ENCODE results near the gene RAB44.

Gene RAB44

GRCh38 chr6:36678488-36679042, 19.1 kb upstream of the RAB44 start, which contains the start of gene CDKN1A:
TSS of gene CDKN1A (plus strand) at chr6:36678714. CDS start at chr6:36684102, 5,388 bp downstream.
- H3K27me3 ChIP-seq (ENCODE audit: control insufficient read depth in 2 of 2, insufficient read depth in 2 of 2, low read length in 2 of 2) = no peaks in the 10 kb centered on the region
- H3K4me3 ChIP-seq (ENCODE audit: low read length in 2 of 2) = peak within 1 kb of the TSS; percentile 86 to 92
- peaks cover under 1 to 6% of the 10 kb centered on the region in 2 donors for H3K36me3 ChIP-seq (ENCODE audit: control insufficient read depth in 2 of 2, insufficient read depth in 2 of 2, low read length in 2 of 2)
- peak within 1 kb of the TSS; percentile 97 to 99 for H3K9ac ChIP-seq (ENCODE audit: low read depth in 1 of 2, low read length in 2 of 2)
- no peaks in the 10 kb centered on the region for H3K9me3 ChIP-seq (ENCODE audit: control insufficient read depth in 2 of 2, low read length in 2 of 2)
- H3K4me1 ChIP-seq (ENCODE audit: control insufficient read depth in 2 of 2, insufficient read depth in 2 of 2, low read length in 2 of 2) = peaks cover 40 to 46% of the 10 kb centered on the region in 2 donors
- H3K27ac ChIP-seq (ENCODE audit: low read depth in 2 of 2, low read length in 2 of 2) = peak within 1 kb of the TSS; percentile 98 to 99

GRCh38 chr6:36679043-36679833, 18.4 kb upstream of the RAB44 start:
- H3K9ac ChIP-seq (ENCODE audit: low read depth in 1 of 2, low read length in 2 of 2) = peak overlapping the region; percentile 97 to 99
- H3K4me3 ChIP-seq (ENCODE audit: low read length in 2 of 2) = peak overlapping the region; percentile 86 to 92
- peak overlapping the region; percentile 98 to 99 for H3K27ac ChIP-seq (ENCODE audit: low read depth in 2 of 2, low read length in 2 of 2)
- H3K9me3 ChIP-seq (ENCODE audit: control insufficient read depth in 2 of 2, low read length in 2 of 2) = no peaks in the 10 kb centered on the region
- H3K27me3 ChIP-seq (ENCODE audit: control insufficient read depth in 2 of 2, insufficient read depth in 2 of 2, low read length in 2 of 2) = no peaks in the 10 kb centered on the region
- H3K36me3 ChIP-seq (ENCODE audit: control insufficient read depth in 2 of 2, insufficient read depth in 2 of 2, low read length in 2 of 2) = peaks cover 8 to 13% of the 10 kb centered on the region in 2 donors
- H3K4me1 ChIP-seq (ENCODE audit: control insufficient read depth in 2 of 2, insufficient read depth in 2 of 2, low read length in 2 of 2) = peaks cover 42 to 46% of the 10 kb centered on the region in 2 donors

GRCh38 chr6:36682328-36683144, 15.1 kb upstream of the RAB44 start:
- H3K9ac ChIP-seq (ENCODE audit: low read depth in 1 of 2, low read length in 2 of 2) = peak overlapping the region; percentile 48 to 58
- H3K27ac ChIP-seq (ENCODE audit: low read depth in 2 of 2, low read length in 2 of 2) = peak overlapping the region; percentile 74 to 77
- H3K27me3 ChIP-seq (ENCODE audit: control insufficient read depth in 2 of 2, insufficient read depth in 2 of 2, low read length in 2 of 2) = no peaks in the 10 kb centered on the region
- peaks cover 35 to 38% of the 10 kb centered on the region in 2 donors for H3K36me3 ChIP-seq (ENCODE audit: control insufficient read depth in 2 of 2, insufficient read depth in 2 of 2, low read length in 2 of 2)
- H3K4me3 ChIP-seq (ENCODE audit: low read length in 2 of 2) = peak overlapping the region; percentile 10 to 24
- H3K4me1 ChIP-seq (ENCODE audit: control insufficient read depth in 2 of 2, insufficient read depth in 2 of 2, low read length in 2 of 2) = peaks cover 38% of the 10 kb centered on the region in 2 donors
- H3K9me3 ChIP-seq (ENCODE audit: control insufficient read depth in 2 of 2, low read length in 2 of 2) = no peaks in the 10 kb centered on the region

GRCh38 chr6:36683145-36683655, 14.4 kb upstream of the RAB44 start:
- H3K27ac ChIP-seq (ENCODE audit: low read depth in 2 of 2, low read length in 2 of 2) = peak overlapping the region; percentile 74 to 77
- peaks cover 32% of the 10 kb centered on the region in 2 donors for H3K4me1 ChIP-seq (ENCODE audit: control insufficient read depth in 2 of 2, insufficient read depth in 2 of 2, low read length in 2 of 2)
- peak overlapping the region in 1 of 2 donors; percentile 10 for H3K4me3 ChIP-seq (ENCODE audit: low read length in 2 of 2)

GRCh38 chr6:36683656-36684446, 13.8 kb upstream of the RAB44 start:
- no peaks in the 10 kb centered on the region for H3K27me3 ChIP-seq (ENCODE audit: control insufficient read depth in 2 of 2, insufficient read depth in 2 of 2, low read length in 2 of 2)
- H3K9ac ChIP-seq (ENCODE audit: low read depth in 1 of 2, low read length in 2 of 2) = peak overlapping the region in 1 of 2 donors; percentile 58
- H3K9me3 ChIP-seq (ENCODE audit: control insufficient read depth in 2 of 2, low read length in 2 of 2) = no peaks in the 10 kb centered on the region
- peak overlapping the region in 1 of 2 donors; percentile 77 for H3K27ac ChIP-seq (ENCODE audit: low read depth in 2 of 2, low read length in 2 of 2)
- peaks cover 27 to 30% of the 10 kb centered on the region in 2 donors for H3K4me1 ChIP-seq (ENCODE audit: control insufficient read depth in 2 of 2, insufficient read depth in 2 of 2, low read length in 2 of 2)
- H3K4me3 ChIP-seq (ENCODE audit: low read length in 2 of 2) = no peak overlapping the region
- H3K36me3 ChIP-seq (ENCODE audit: control insufficient read depth in 2 of 2, insufficient read depth in 2 of 2, low read length in 2 of 2) = peaks cover 35 to 38% of the 10 kb centered on the region in 2 donors

More at GRCh38 chr6:36683145-36683655, 14.4 kb upstream of the RAB44 start:
- H3K9me3 ChIP-seq (ENCODE audit: control insufficient read depth in 2 of 2, low read length in 2 of 2) = no peaks in the 10 kb centered on the region
- peak overlapping the region in 1 of 2 donors; percentile 58 for H3K9ac ChIP-seq (ENCODE audit: low read depth in 1 of 2, low read length in 2 of 2)
- peaks cover 35 to 38% of the 10 kb centered on the region in 2 donors for H3K36me3 ChIP-seq (ENCODE audit: control insufficient read depth in 2 of 2, insufficient read depth in 2 of 2, low read length in 2 of 2)
- no peaks in the 10 kb centered on the region for H3K27me3 ChIP-seq (ENCODE audit: control insufficient read depth in 2 of 2, insufficient read depth in 2 of 2, low read length in 2 of 2)

- Histone ChIP-seq H3K4me3 (ENCODE audit: low read length in 2 of 2) (no peak overlapping the region), H3K27ac (ENCODE audit: low read depth in 2 of 2, low read length in 2 of 2) (no peak overlapping the region), H3K36me3 (ENCODE audit: control insufficient read depth in 2 of 2, insufficient read depth in 2 of 2, low read length in 2 of 2) (peaks cover 35 to 38% of the 10 kb centered on the region in 2 donors), H3K9me3 (ENCODE audit: control insufficient read depth in 2 of 2, low read length in 2 of 2) (no peaks in the 10 kb centered on the region), H3K9ac (ENCODE audit: low read depth in 1 of 2, low read length in 2 of 2) (no peak overlapping the region), H3K27me3 (ENCODE audit: control insufficient read depth in 2 of 2, insufficient read depth in 2 of 2, low read length in 2 of 2) (no peaks in the 10 kb centered on the region), H3K4me1 (ENCODE audit: control insufficient read depth in 2 of 2, insufficient read depth in 2 of 2, low read length in 2 of 2) (peaks cover 24 to 26% of the 10 kb centered on the region in 2 donors)
Measured at GRCh38 chr6:36684447-36684812, 13.2 kb upstream of the RAB44 start.

- no peaks in the 10 kb centered on the region for H3K9me3 ChIP-seq (ENCODE audit: control insufficient read depth in 2 of 2, low read length in 2 of 2)
- no peak overlapping the region for H3K4me3 ChIP-seq (ENCODE audit: low read length in 2 of 2)
- H3K4me1 ChIP-seq (ENCODE audit: control insufficient read depth in 2 of 2, insufficient read depth in 2 of 2, low read length in 2 of 2) = peaks cover 22 to 24% of the 10 kb centered on the region in 2 donors
- H3K27ac ChIP-seq (ENCODE audit: low read depth in 2 of 2, low read length in 2 of 2) = no peak overlapping the region
- H3K9ac ChIP-seq (ENCODE audit: low read depth in 1 of 2, low read length in 2 of 2) = no peak overlapping the region
- peaks cover 35 to 38% of the 10 kb centered on the region in 2 donors for H3K36me3 ChIP-seq (ENCODE audit: control insufficient read depth in 2 of 2, insufficient read depth in 2 of 2, low read length in 2 of 2)
- no peaks in the 10 kb centered on the region for H3K27me3 ChIP-seq (ENCODE audit: control insufficient read depth in 2 of 2, insufficient read depth in 2 of 2, low read length in 2 of 2)
Measured at GRCh38 chr6:36685166-36685924, 12.3 kb upstream of the RAB44 start.

GRCh38 chr6:36685926-36686667, 11.5 kb upstream of the RAB44 start:
- no peak overlapping the region for H3K9ac ChIP-seq (ENCODE audit: low read depth in 1 of 2, low read length in 2 of 2)
- peaks cover 17 to 19% of the 10 kb centered on the region in 2 donors for H3K4me1 ChIP-seq (ENCODE audit: control insufficient read depth in 2 of 2, insufficient read depth in 2 of 2, low read length in 2 of 2)
- H3K9me3 ChIP-seq (ENCODE audit: control insufficient read depth in 2 of 2, low read length in 2 of 2) = no peaks in the 10 kb centered on the region
- H3K27ac ChIP-seq (ENCODE audit: low read depth in 2 of 2, low read length in 2 of 2) = no peak overlapping the region
- H3K36me3 ChIP-seq (ENCODE audit: control insufficient read depth in 2 of 2, insufficient read depth in 2 of 2, low read length in 2 of 2) = peaks cover 35 to 38% of the 10 kb centered on the region in 2 donors
- no peaks in the 10 kb centered on the region for H3K27me3 ChIP-seq (ENCODE audit: control insufficient read depth in 2 of 2, insufficient read depth in 2 of 2, low read length in 2 of 2)
- no peak overlapping the region for H3K4me3 ChIP-seq (ENCODE audit: low read length in 2 of 2)

Data from mucosa of rectum (tissue), 2 donors.